Measurements from ENCODE around the gene CDC42BPA. TPM values are rescaled to one million over a fixed set of nuclear protein-coding genes. Genes with fewer than 3 reads are reported as not detected.

CDC42BPA gene
- polyA plus RNA-seq, 3 donors, result 5.4 to 14.5 (median 11.7) TPM

DNA sequence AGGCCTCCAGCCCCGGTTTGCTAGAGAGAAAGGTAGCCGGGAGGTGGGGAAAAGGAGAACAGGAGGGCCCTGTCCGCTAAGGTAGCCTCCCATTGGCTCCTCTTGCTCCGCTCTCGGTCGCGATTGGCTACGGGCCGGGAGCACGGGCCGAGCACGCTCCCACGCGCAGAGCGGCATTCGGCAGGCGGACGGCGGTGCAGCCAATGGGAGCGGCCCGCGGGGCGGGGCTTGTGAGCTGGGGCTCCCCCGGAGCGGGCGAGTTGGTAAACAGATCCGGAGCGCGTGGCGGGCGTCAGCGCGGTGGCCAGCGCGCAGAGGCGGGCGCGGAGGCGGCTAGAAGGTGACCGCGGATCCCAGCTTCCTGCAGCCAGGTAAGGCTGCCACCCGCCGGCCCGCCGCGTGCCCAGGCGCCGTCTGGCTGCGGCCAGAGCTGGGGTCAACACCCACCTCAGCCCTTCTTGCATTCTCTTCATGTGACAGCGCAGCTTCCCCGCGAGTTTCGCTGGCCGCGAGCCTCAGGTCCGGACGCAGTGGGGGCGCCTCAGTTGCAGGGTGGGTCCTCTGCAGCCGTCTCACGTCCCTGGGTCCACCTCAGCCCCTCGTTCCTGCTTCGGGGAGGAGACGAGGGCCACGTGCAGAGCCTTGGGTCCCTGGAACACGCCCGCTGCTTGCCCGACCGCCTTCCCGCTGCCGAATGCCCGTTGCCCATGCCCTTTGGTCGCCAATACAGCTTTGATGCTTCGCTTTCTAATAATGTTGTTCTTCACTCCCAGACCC, 378.1 kb downstream of the CDC42BPA start, which contains the start of gene COQ8A:
Gene COQ8A (plus strand): TSS at position 266 of the 777 bp plus-strand sequence. CDS start 21,092 bp downstream, outside the sequence.
- peak within 1 kb of the TSS; percentile 60 for H3K27ac ChIP-seq (ENCODE audit: low read depth, low read length)
- WGBS, 3 donors, result 0 to 1% (median 0%) methylated on average over 64 to 73 of the region's 73 CpGs

Other genes starting within 250 kb of the CDC42BPA start
- gene ZNF678, start 245.1 kb upstream of the CDC42BPA start, polyA plus RNA-seq, result 1 to 10 TPM in 2 of 3 donors, under 1 TPM in 1; 0.79 to 2.5 (median 1.9) TPM

Measured in adipose tissue (tissue), 3 donors.